C4-2B (cell line): ENCODE measurements around the gene PSTPIP2.

Source experiments
- H3K27ac ChIP-seq: fragments of 450-650 bp; 2 replicates; pipeline ENCODE4 v1.5.1; 2017
- ZFX ChIP-seq: fragments of 450-650 bp; IDR thresholded peaks from 2 replicates; pipeline ENCODE4 v1.6.1; 2017
- TF ChIP-seq, protein P1 (sequence below): fragments of 450-650 bp; conservative IDR thresholded peaks from 2 replicates; pipeline ENCODE4 v1.5.1; 2017; ENCODE audit warnings: mild to moderate bottlenecking

Gene PSTPIP2

DNA sequence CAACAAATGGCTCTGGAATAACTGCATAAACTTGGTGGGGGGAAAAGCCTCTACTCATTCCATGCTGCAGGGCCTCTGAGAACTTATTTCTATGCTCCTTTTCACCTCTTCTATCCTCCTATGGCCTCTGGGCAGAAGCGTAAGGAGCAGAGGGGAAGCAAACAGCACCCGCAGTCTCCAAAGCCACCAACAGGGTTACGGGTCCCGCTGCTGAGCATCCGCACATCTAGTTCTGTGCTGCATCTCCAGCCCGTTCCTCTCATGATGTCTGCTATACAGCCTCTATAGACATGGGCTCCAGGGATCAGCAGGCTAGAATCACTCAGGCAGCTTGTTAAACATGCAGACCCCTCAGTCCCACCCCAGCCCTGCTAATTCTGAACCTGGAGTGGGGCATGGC lies 25.9 kb downstream of the PSTPIP2 start:
- TF ChIP-seq, protein P1, sequence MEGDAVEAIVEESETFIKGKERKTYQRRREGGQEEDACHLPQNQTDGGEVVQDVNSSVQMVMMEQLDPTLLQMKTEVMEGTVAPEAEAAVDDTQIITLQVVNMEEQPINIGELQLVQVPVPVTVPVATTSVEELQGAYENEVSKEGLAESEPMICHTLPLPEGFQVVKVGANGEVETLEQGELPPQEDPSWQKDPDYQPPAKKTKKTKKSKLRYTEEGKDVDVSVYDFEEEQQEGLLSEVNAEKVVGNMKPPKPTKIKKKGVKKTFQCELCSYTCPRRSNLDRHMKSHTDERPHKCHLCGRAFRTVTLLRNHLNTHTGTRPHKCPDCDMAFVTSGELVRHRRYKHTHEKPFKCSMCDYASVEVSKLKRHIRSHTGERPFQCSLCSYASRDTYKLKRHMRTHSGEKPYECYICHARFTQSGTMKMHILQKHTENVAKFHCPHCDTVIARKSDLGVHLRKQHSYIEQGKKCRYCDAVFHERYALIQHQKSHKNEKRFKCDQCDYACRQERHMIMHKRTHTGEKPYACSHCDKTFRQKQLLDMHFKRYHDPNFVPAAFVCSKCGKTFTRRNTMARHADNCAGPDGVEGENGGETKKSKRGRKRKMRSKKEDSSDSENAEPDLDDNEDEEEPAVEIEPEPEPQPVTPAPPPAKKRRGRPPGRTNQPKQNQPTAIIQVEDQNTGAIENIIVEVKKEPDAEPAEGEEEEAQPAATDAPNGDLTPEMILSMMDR: no peak
- TF ChIP-seq ZFX: no peak
- H3K27ac ChIP-seq: no peak overlapping the region

GRCh38 chr18:46042571-46043123 lies 29.4 kb downstream of the PSTPIP2 start:
- H3K27ac ChIP-seq: no peak overlapping the region

DNA sequence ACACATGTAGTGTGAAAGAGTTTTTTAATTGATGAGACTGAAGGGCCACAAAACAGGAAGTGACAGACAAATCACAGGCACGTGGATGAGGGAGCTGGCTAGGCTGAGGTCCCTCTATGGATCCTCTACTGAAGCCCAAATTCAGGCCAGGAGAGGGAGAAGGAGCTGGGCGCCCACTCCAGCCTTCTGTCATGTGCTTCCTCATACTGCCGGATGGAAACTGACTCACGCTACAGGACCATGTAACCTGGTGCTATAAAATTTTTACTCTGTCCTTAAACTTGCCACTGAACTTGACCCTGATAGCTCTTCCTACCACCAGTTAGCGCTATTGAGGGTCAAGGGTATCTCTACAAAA lies 31.3 kb downstream of the PSTPIP2 start:
- TF ChIP-seq ZFX: no peak
- TF ChIP-seq, protein P1: no peak
- H3K27ac ChIP-seq: no peak overlapping the region

More at GRCh38 chr18:46042571-46043123, 29.4 kb downstream of the PSTPIP2 start:
- TF ChIP-seq ZFX: no peak
- TF ChIP-seq, protein P1: no peak

GRCh38 chr18:46040033-46040746 lies 31.9 kb downstream of the PSTPIP2 start:
- H3K27ac ChIP-seq: no peak overlapping the region
- TF ChIP-seq ZFX: no peak
- TF ChIP-seq, protein P1: no peak

GRCh38 chr18:46037512-46038305 lies 34.4 kb downstream of the PSTPIP2 start:
- no peak overlapping the region for H3K27ac ChIP-seq
- no peak for TF ChIP-seq ZFX
- TF ChIP-seq, protein P1: no peak

DNA sequence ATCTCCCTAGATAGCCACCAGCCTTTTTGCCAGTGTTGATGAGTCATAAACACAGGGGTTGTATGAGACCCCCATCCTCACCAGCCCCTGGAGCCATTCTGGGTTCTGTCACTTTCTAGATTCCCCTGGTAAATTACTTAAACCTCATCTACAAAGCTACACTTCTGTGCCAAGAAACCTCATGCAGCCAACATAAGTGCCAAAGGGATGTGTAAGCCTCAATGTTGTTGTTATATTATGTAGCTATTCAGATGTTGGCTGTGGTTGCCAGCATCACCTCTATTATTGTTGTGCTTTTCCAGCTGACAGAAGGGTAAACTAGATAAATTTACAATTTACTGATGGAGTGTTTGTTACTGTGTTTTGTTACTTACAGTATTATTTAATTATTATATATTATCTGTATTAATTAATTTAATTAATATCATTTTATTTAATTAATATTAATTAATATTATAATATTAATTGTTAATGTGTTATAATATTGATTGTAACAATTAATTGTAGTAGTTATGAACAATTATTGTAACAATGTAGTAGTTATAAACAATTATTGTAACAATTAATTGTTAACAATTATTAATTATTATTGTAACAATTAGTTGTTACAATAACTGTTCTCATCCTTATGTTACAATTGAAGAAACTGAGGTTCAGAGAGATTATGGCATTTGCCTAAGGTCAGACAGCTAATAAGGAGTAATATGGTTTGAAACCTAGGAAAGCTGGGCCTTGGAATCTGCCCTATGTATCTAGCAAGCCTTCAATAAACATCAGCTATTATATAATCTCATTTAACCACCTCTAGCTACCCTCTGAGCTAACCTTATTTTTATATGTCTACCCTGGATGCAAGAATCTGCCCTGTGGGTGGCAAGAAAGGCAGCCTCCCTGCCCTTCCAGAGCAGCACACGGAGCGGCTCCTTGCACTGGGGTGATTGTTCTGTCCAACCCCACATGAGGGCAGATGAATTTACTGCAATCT lies 36.1 kb downstream of the PSTPIP2 start:
- TF ChIP-seq ZFX: no peak
- TF ChIP-seq, protein P1: no peak
- H3K27ac ChIP-seq: no peak overlapping the region
